RWPE1 (cell line): ENCODE results near the gene SHB.

ENCODE experiments used
- CTCF ChIA-PET: fragments of 350-600 bp; sonication (Branson Sonifier 250); formaldehyde crosslinking; extraction: SDS; loops from one replicate; lab custom pipeline; 2021; lab: Yijun Ruan, JAX
- POLR2A ChIA-PET: fragments of 400-600 bp; formaldehyde crosslinking; extraction: SDS; loops from one replicate; lab custom pipeline; 2020; ENCODE audit warnings: antibody characterized with exemption; ENCODE audit not compliant: low non-redundant PET; lab: Yijun Ruan, JAX
- DNase-seq: peaks from one replicate; pipeline ENCODE4 v3.0.0; 2012; ENCODE audit warnings: low spot score
- H3K27ac ChIP-seq: fragments of 450-650 bp; 2 replicates; pipeline ENCODE4 v1.5.1; 2017
- TF ChIP-seq, protein P1 (sequence below): fragments of 450-650 bp; conservative IDR thresholded peaks from 2 replicates; pipeline ENCODE4 v1.5.1; 2017; ENCODE audit warnings: low read depth, mild to moderate bottlenecking

SHB gene

DNA sequence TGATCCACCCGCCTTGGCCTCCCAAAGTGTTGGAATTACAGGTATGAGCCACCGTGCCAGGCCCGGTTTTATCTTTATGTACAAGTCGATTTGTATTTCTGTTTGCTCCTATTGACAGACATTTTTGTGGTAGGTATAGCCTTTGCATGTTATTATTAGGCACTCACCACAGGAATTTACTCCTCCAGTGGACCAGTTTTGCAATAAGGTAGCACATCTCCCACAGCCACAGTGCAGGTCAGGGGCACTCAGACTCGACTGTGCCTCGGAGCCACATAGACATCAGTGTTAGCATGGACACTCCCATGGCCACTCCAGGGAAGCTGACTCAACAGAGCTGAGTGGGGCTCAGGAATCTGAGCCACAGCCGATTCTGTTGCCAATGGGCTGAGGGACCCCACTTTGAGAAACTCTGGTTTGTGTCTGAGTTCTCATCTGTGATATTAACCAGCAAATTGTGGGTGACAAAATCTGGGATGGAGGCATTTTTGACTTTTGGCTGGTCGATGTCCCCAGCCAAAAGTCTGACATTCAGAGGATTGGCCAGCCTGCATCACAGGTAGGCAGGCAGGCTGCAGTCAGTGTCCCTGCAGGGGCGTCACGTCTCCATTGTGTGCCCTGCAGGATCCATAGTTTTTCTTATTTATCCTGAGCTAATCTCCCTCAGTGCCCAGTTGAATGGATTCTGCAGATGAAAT, 15.0 kb upstream of the SHB start:
- no peak for DNase-seq
- no peak overlapping the region for H3K27ac ChIP-seq
- TF ChIP-seq, protein P1, sequence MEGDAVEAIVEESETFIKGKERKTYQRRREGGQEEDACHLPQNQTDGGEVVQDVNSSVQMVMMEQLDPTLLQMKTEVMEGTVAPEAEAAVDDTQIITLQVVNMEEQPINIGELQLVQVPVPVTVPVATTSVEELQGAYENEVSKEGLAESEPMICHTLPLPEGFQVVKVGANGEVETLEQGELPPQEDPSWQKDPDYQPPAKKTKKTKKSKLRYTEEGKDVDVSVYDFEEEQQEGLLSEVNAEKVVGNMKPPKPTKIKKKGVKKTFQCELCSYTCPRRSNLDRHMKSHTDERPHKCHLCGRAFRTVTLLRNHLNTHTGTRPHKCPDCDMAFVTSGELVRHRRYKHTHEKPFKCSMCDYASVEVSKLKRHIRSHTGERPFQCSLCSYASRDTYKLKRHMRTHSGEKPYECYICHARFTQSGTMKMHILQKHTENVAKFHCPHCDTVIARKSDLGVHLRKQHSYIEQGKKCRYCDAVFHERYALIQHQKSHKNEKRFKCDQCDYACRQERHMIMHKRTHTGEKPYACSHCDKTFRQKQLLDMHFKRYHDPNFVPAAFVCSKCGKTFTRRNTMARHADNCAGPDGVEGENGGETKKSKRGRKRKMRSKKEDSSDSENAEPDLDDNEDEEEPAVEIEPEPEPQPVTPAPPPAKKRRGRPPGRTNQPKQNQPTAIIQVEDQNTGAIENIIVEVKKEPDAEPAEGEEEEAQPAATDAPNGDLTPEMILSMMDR: no peak
- ChIA-PET POLR2A (no interaction called here), CTCF (interaction anchor here (0.6 kb wide), 1 partner anchor 28 kb away, joined by 3 read pairs; no protein-coding TSS in a partner anchor)

DNA sequence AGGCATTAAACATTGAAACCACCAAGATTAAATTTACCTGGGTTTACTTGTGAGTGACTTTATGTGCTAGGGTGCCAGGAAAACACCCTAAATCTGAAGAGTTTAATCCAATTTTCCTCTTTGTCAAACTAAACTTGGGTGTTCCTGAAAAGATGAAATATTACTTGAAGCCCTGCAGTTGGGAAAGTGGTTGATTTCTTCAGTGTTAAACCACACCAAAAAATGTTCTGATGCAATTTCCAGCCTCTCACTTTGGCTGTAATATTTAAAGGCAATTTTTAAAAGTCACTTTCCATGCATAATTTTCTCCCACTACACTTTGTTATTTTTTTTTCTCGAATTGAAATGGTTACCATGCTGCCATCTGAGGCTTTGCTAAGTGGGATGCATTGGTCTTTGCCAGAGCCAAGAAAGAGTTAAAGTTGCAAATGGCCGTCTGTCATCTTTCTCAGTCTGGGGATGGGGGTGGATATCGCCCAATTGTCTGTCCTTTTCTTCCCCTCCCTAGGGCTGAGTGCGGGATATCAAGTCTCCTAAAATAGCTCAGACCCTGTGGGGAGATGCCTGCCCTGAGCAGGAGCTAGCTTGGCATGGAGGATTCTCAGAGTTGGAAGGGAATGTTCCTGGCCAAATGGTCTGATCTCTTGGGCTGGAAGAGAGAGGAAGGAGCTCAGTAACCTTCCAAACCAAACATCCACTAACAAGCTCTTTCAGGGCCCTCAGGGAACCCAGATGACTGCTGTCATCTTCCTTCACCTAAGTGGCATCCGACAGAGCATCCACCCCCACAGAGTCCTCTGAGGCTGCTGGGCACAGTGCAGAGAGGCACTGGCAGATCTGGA, 13.6 kb upstream of the SHB start:
- H3K27ac ChIP-seq: no peak overlapping the region
- POLR2A ChIA-PET: no interaction called here
- no peak for DNase-seq
- CTCF ChIA-PET: interaction anchor here (1.0 kb wide), 1 partner anchor 11 kb away, joined by 3 read pairs; no protein-coding TSS in a partner anchor
- TF ChIP-seq, protein P1: no peak

DNA sequence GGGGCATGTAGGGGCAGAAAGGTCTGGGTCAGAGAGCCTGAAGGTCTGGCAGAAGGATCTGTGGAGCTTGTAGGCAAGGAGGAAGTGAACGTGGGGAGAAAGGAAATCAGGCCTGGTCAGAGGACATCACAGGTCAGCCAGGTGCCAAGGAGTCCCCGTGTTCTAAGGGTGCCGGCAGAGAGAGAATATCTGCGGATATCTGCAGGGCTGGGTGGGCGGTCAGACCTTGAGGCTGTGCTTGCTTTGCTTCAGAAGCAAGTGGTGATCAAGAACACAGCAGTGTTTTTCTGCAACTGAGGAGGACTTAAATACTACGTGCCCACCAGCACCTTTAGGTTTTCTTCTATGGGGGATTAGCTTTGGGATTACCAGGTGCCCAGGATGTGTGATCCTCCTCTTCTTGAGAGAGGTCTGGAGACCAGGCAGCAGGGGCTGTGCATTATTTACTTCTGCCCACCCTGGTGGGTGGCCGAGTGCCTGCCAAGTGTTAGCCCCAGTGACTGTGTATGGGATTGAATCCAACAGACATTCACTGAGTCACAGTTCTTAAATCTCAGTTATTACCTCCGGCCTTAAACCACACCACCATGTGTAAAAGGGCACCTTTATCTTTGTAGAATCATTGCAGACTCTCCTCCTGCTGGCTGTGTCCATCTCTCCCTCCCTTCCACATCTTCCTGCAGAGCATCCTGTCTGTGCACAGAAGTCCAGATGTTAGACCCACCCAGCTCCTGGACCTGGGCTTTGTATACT, 12.5 kb upstream of the SHB start:
- no peak for DNase-seq
- POLR2A ChIA-PET: no interaction called here
- TF ChIP-seq, protein P1: no peak
- no peak overlapping the region for H3K27ac ChIP-seq
- CTCF ChIA-PET: interaction anchor here (1.8 kb wide), 1 partner anchor 168 kb away, joined by 10 read pairs; no protein-coding TSS in a partner anchor

DNA sequence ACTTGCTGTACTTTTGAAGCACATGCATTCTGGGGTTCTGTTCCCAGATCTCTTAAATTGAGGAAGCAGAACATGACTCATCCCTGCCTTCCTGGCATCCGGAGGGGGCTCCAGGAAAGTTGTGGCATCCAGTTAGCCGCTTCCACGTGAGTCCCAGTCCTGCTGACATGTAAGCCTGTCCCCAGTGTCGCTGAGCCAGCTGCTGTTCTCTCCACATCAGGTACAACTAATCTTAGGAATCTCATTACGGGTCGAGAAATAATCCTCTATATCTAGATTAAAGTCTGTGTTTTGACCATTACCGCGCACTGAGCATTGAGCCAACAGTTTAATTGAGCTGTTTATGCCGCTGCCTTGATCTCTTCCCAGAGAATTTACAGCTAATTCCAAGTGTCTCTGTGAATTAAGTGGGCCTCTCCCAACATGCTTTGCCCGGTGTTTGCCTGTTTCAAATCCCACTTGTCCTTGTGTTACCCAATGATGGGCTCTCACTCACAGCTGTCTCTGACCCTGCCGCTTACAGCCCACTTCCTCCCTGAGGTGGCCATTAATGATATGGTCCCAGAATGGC, 10.5 kb upstream of the SHB start:
- no peak overlapping the region for H3K27ac ChIP-seq
- POLR2A ChIA-PET: no interaction called here
- CTCF ChIA-PET: interaction anchor here (0.6 to 1.8 kb wide), 2 partner anchors 10 to 166 kb away, joined by 3 to 10 read pairs; no protein-coding TSS in a partner anchor
- TF ChIP-seq, protein P1: no peak
- no peak for DNase-seq

DNA sequence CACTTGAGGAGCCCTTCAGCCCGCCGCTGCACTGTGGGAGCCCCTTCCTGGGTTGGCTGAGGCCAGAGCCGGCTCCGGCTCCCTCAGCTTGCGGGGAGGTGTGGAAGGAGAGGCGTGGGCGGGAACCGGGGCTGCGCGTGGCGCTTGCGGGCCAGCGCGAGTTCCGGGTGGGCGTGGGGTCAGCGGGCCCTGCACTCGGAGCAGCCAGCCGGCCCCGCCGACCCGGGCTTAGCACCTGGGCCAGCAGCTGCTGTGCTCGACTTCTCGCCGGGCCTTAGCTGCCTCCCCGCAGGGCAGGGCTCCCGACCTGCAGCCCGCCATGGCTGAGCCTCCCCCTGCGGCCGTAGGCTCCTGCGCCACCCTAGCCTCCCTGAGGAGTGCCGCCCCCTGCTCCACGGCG, 6.2 kb upstream of the SHB start:
- TF ChIP-seq, protein P1: no peak
- H3K27ac ChIP-seq: no peak overlapping the region
- DNase-seq: no peak
- ChIA-PET CTCF (interaction anchor here (0.7 to 1.6 kb wide), 2 partner anchors 13 to 189 kb away, joined by 5 read pairs; no protein-coding TSS in a partner anchor), POLR2A (no interaction called here)
